C1 segment of cervical spinal cord (tissue), 14 donors: ENCODE measurements around the gene FAM161A.
"Not testable (repeated sequence)": the region's sequence is repeated elsewhere in the genome, so short reads cannot be mapped to it uniquely, and the experiment has no call there.

ENCODE experiments used
- DNase-seq, 14 donors: peaks; one replicate each; lab custom pipeline; 2025; lab: John Stamatoyannopoulos, UW

FAM161A gene

GRCh38 chr2:61853847-61854563 is at the start of gene FAM161A:
FAM161A (minus strand) TSS chr2:61854060; CDS start chr2:61854041, 19 bp downstream.
- peak; percentile 31 to 92 (median 88) for DNase-seq

GRCh38 chr2:61900281-61900680 is 46.4 kb upstream of the FAM161A start:
- DNase-seq: no peak

GRCh38 chr2:61898810-61899209 is 45.0 kb upstream of the FAM161A start:
- DNase-seq: no peak

- DNase-seq: peak; percentile 50 to 96 (median 84)
Observed at GRCh38 chr2:61888267-61889055, 34.6 kb upstream of the FAM161A start, which contains the start of gene CCT4. CCT4 (minus strand) TSS chr2:61888656; CDS start chr2:61888507, 149 bp downstream.

- DNase-seq: peak in 2 of 14 donors; percentile 21 to 43
Observed at GRCh38 chr2:61887717-61888266, 33.9 kb upstream of the FAM161A start.

GRCh38 chr2:61885896-61886603 is 32.2 kb upstream of the FAM161A start:
- DNase-seq: no peak

GRCh38 chr2:61882850-61883249 is 29.0 kb upstream of the FAM161A start:
- DNase-seq: no peak

- DNase-seq: not testable (repeated sequence)
Observed at GRCh38 chr2:61879351-61879750, 25.5 kb upstream of the FAM161A start.

GRCh38 chr2:61878761-61879160 is 24.9 kb upstream of the FAM161A start:
- DNase-seq: no peak

GRCh38 chr2:61877571-61878245 is 23.8 kb upstream of the FAM161A start:
- DNase-seq: no peak

GRCh38 chr2:61876400-61876799 is 22.5 kb upstream of the FAM161A start:
- no peak for DNase-seq

- DNase-seq: not testable (repeated sequence)
Observed at GRCh38 chr2:61866482-61867089, 12.7 kb upstream of the FAM161A start.

- no peak for DNase-seq
Observed at GRCh38 chr2:61862085-61862484, 8.2 kb upstream of the FAM161A start.

GRCh38 chr2:61857224-61857623 is 3.4 kb upstream of the FAM161A start:
- DNase-seq: no peak

- peak in 1 of 14 donors; percentile 24 for DNase-seq
Observed at GRCh38 chr2:61855318-61855613, 1.4 kb upstream of the FAM161A start.

- peak in 12 of 14 donors; percentile 31 to 97 (median 84) for DNase-seq
Observed at GRCh38 chr2:61854564-61855317, 881 bp upstream of the FAM161A start.

- peak in 3 of 14 donors; percentile 0 to 50 (median 0) for DNase-seq
Observed at GRCh38 chr2:61853086-61853846, 594 bp downstream of the FAM161A start.

- not testable (repeated sequence) for DNase-seq
Observed at GRCh38 chr2:61851270-61851669, 2.6 kb downstream of the FAM161A start.

GRCh38 chr2:61845320-61845719 is 8.5 kb downstream of the FAM161A start:
- DNase-seq: no peak
